ENCODE data around the gene HDHD3. TPM values are rescaled to one million over a fixed set of nuclear protein-coding genes. Genes with fewer than 3 reads are reported as not detected.
"Not testable (repeated sequence)": the region's sequence is repeated elsewhere in the genome, so short reads cannot be mapped to it uniquely, and the experiment has no call there.

Gene HDHD3
- total RNA-seq, 2 donors from 2014 or later = 132 to 141 TPM

GRCh38 chr9:113369855-113370140, 7.0 kb downstream of the HDHD3 start:
- intact Hi-C loops (cut with DNase I) = no loop called here
- no peaks in the 10 kb centered on the region for H3K27me3 ChIP-seq
- no peak for TF ChIP-seq CTCF (IDR thresholded peaks at IDR 0.05)
- H3K9ac ChIP-seq (ENCODE audit: low read depth in 2 of 2, low read length in 2 of 2) = no peak overlapping the region
- H3K9me3 ChIP-seq = no peaks in the 10 kb centered on the region
- no peak overlapping the region for H3K4me3 ChIP-seq
- H3K36me3 ChIP-seq = peaks cover 8% of the 10 kb centered on the region
- H3K4me1 ChIP-seq = peaks cover 6% of the 10 kb centered on the region
- DNase-seq = no peak
- no peak overlapping the region for H3K27ac ChIP-seq

DNA sequence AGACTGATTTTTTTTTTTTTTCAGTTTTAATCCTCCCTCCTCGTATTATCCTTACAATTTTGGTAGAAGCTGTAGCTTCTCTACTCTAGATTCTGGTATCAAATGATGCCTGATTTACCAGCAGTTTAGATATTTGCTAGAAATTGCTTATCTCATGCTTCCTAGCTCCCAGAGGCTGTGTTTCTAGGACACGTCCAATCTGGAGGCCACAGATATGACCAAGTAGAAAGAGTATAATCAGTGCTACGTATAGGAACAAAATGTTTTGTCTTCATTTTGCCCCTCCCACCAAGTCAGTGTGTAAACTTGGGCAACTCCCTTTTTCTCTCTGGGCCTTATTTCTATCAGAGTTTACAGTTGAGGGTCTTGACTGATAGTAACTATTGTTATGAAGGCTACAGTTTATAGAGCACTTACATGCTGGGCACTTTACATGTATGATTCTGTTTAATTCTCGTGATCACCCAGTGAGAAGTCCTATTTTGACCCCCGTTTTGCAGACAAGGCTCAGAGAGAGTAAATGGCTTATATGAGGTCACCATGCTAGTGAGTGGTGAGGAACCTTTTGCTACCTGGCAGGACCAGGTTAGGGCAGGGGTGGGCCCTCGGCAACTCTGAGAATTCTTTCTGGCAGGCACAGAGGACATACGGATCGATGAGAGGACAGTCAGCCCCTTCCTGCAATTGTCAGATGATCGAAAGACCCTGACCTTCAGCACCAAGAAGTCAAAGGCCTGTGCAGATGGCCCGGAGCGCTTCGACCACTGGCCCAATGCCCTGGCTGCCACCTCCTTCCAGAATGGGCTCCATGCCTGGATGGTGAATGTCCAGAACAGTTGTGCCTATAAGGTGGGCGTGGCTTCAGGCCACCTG, 7.6 kb downstream of the HDHD3 start:
- intact Hi-C loops (cut with DNase I) = no loop called here
- Histone ChIP-seq H3K9ac (ENCODE audit: low read depth in 2 of 2, low read length in 2 of 2) (no peak overlapping the region), H3K27ac (no peak overlapping the region), H3K4me1 (peaks cover 6% of the 10 kb centered on the region), H3K36me3 (peaks cover 4% of the 10 kb centered on the region), H3K27me3 (no peaks in the 10 kb centered on the region), H3K9me3 (no peaks in the 10 kb centered on the region), H3K4me3 (no peak overlapping the region)
- no peak for TF ChIP-seq CTCF (IDR thresholded peaks at IDR 0.05)
- DNase-seq = no peak

GRCh38 chr9:113368348-113368981, 8.3 kb downstream of the HDHD3 start:
- intact Hi-C loops (cut with DNase I) = no loop called here
- Histone ChIP-seq H3K4me1 (peaks cover 2% of the 10 kb centered on the region), H3K27me3 (no peaks in the 10 kb centered on the region), H3K9ac (ENCODE audit: low read depth in 2 of 2, low read length in 2 of 2) (no peak overlapping the region), H3K36me3 (no peaks in the 10 kb centered on the region), H3K4me3 (no peak overlapping the region), H3K27ac (no peak overlapping the region), H3K9me3 (no peaks in the 10 kb centered on the region)
- TF ChIP-seq CTCF (IDR thresholded peaks at IDR 0.05) = no peak
- no peak for DNase-seq

GRCh38 chr9:113365652-113366051, 11.1 kb downstream of the HDHD3 start:
- H3K4me1 ChIP-seq; DNase-seq; H3K27me3 ChIP-seq; H3K36me3 ChIP-seq; H3K9ac ChIP-seq (ENCODE audit: low read depth in 2 of 2, low read length in 2 of 2); H3K4me3 ChIP-seq; intact Hi-C loops (cut with DNase I); H3K27ac ChIP-seq; H3K9me3 ChIP-seq: not testable (repeated sequence)

- no peaks in the 10 kb centered on the region for H3K36me3 ChIP-seq
- no peaks in the 10 kb centered on the region for H3K9me3 ChIP-seq
- TF ChIP-seq CTCF (IDR thresholded peaks at IDR 0.05) = no peak
- H3K4me3 ChIP-seq = no peak overlapping the region
- intact Hi-C loops (cut with DNase I) = no loop called here
- H3K9ac ChIP-seq (ENCODE audit: low read depth in 2 of 2, low read length in 2 of 2) = no peak overlapping the region
- no peak for DNase-seq
- no peak overlapping the region for H3K27ac ChIP-seq
- H3K27me3 ChIP-seq = no peaks in the 10 kb centered on the region
- H3K4me1 ChIP-seq = no peaks in the 10 kb centered on the region
Measured at GRCh38 chr9:113364951-113365350, 11.8 kb downstream of the HDHD3 start.

DNA sequence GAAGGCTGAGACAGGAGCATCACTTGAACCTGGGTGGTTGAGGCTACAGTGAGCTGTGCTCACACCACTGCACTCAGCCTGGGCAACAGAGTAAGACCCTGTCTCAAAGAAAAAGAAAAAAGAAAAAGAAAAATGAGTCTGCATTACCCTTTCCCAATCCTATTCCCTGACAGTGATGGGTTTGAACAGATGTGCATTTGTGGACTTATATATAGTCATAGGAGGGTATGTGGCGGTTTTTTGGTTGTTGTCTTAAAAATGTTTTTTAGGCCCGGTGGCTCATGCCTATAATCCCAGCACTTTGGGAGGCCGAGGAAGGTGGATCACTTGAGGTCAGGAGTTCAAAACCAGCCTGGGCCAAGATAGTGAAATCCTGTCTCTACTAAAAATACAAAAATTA, 13.4 kb downstream of the HDHD3 start:
- Histone ChIP-seq H3K4me1 (no peaks in the 10 kb centered on the region), H3K9me3 (no peaks in the 10 kb centered on the region), H3K9ac (ENCODE audit: low read depth in 2 of 2, low read length in 2 of 2) (no peak overlapping the region), H3K4me3 (no peak overlapping the region), H3K36me3 (no peaks in the 10 kb centered on the region), H3K27me3 (no peaks in the 10 kb centered on the region), H3K27ac (no peak overlapping the region)
- DNase-seq = no peak
- intact Hi-C loops (cut with DNase I) = no loop called here
- TF ChIP-seq CTCF (IDR thresholded peaks at IDR 0.05) = no peak

Data from colonic mucosa (tissue), 4 donors.